ENCODE data around the gene CERS1. TPM values are rescaled to one million over a fixed set of nuclear protein-coding genes. Genes with fewer than 3 reads are reported as not detected.

CERS1 gene
- total and polyA plus RNA-seq, 2 experiments from 2014 or later, result 0.38 to 0.54 TPM

- no peak overlapping the region for H3K4me2 ChIP-seq (ENCODE audit: unreplicated experiment)
- H3K9me2 ChIP-seq (ENCODE audit: insufficient read depth), result no peaks in the 10 kb centered on the region
- DNase-seq, result no peak
- in situ Hi-C loops (cut with MboI), result no loop called here
- H2AFZ ChIP-seq, result no peak overlapping the region
- WGBS, 2 experiments (ENCODE audit: low coverage in 1 of 2, low lambda C conversion rate in 2 of 2, missing lambda C conversion rate in 2 of 2), result 90 to 92% methylated on average over 22 to 27 of the region's 27 CpGs
- peaks cover 10% of the 10 kb centered on the region for H3K79me2 ChIP-seq (ENCODE audit: insufficient read depth)
- H3K27ac ChIP-seq, result no peak overlapping the region
- H3K27me3 ChIP-seq (replicated peaks; ENCODE audit: insufficient read depth), result no peaks in the 10 kb centered on the region
- 0 out of 2 replicates have a peak, but pooled peaks cover 4% of the 10 kb centered on the region for H3F3A ChIP-seq (ENCODE audit: insufficient read depth)
- H3K9ac ChIP-seq, result no peak overlapping the region
- no peak for TF ChIP-seq EZH2phosphoT487 (IDR thresholded peaks at IDR 0.05; ENCODE audit: insufficient read depth, low read depth)
- no peak for TF ChIP-seq EZH2 (IDR thresholded peaks at IDR 0.05; ENCODE audit: insufficient read depth, poor library complexity, severe bottlenecking)
- no peak overlapping the region for H3K4me3 ChIP-seq
- H4K20me1 ChIP-seq (ENCODE audit: insufficient read depth), result no peaks in the 10 kb centered on the region
- no peaks in the 10 kb centered on the region for H3K4me1 ChIP-seq (ENCODE audit: insufficient read depth)
- H3K9me3 ChIP-seq (ENCODE audit: low read depth), result no peaks in the 10 kb centered on the region
- H3K36me3 ChIP-seq (ENCODE audit: low read depth), result peaks cover 29% of the 10 kb centered on the region; the same call in 1 of the 2 replicates
Measured at GRCh38 chr19:18865106-18865972, 30.6 kb downstream of the CERS1 start.

DNA sequence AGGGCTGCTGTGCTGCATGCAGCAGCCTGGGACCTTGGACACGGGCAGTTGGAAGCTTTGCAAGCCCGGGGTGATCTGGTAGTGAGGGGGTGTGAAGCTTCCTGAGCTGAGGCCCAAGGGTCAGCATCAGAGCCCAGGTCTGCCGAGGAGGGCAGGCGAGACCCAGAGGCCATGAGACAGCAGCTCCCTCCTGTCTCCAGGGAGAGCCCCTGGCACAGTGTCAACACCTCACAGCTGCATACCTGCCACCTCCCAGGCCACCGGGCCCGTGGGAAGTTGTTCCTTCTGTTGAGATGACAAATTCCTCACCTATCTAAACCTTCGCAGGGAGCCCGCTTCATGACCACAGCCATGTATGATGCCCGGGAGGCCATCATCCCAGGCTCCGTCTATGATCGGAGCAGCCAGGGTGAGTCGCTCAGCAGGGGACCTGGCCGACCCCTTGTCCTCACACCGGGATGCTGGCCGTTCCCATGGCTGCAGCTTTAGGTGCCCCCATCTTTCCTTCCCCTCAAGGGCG lies 32.1 kb downstream of the CERS1 start:
- Histone ChIP-seq H3K9me2 (ENCODE audit: insufficient read depth) (no peaks in the 10 kb centered on the region), H3K4me2 (ENCODE audit: unreplicated experiment) (no peak overlapping the region), H3K9ac (no peak overlapping the region), H3K79me2 (ENCODE audit: insufficient read depth) (peaks cover 25% of the 10 kb centered on the region), H3K27me3 (replicated peaks; ENCODE audit: insufficient read depth) (no peaks in the 10 kb centered on the region), H3F3A (ENCODE audit: insufficient read depth) (0 out of 2 replicates have a peak, but pooled peaks cover 4% of the 10 kb centered on the region), H3K36me3 (ENCODE audit: low read depth) (peaks cover 40% of the 10 kb centered on the region; the same call in 1 of the 2 replicates), H3K4me1 (ENCODE audit: insufficient read depth) (no peaks in the 10 kb centered on the region), H2AFZ (no peak overlapping the region), H3K4me3 (no peak overlapping the region), H3K9me3 (ENCODE audit: low read depth) (no peaks in the 10 kb centered on the region), H4K20me1 (ENCODE audit: insufficient read depth) (no peaks in the 10 kb centered on the region), H3K27ac (no peak overlapping the region)
- in situ Hi-C loops (cut with MboI), result no loop called here
- WGBS, 2 experiments (ENCODE audit: low coverage in 1 of 2, low lambda C conversion rate in 2 of 2, missing lambda C conversion rate in 2 of 2), result 79% methylated on average over 16 of the region's 16 CpGs
- DNase-seq, result no peak
- TF ChIP-seq EZH2phosphoT487 (IDR thresholded peaks at IDR 0.05; ENCODE audit: insufficient read depth, low read depth) (no peak), EZH2 (IDR thresholded peaks at IDR 0.05; ENCODE audit: insufficient read depth, poor library complexity, severe bottlenecking) (no peak)

DNA sequence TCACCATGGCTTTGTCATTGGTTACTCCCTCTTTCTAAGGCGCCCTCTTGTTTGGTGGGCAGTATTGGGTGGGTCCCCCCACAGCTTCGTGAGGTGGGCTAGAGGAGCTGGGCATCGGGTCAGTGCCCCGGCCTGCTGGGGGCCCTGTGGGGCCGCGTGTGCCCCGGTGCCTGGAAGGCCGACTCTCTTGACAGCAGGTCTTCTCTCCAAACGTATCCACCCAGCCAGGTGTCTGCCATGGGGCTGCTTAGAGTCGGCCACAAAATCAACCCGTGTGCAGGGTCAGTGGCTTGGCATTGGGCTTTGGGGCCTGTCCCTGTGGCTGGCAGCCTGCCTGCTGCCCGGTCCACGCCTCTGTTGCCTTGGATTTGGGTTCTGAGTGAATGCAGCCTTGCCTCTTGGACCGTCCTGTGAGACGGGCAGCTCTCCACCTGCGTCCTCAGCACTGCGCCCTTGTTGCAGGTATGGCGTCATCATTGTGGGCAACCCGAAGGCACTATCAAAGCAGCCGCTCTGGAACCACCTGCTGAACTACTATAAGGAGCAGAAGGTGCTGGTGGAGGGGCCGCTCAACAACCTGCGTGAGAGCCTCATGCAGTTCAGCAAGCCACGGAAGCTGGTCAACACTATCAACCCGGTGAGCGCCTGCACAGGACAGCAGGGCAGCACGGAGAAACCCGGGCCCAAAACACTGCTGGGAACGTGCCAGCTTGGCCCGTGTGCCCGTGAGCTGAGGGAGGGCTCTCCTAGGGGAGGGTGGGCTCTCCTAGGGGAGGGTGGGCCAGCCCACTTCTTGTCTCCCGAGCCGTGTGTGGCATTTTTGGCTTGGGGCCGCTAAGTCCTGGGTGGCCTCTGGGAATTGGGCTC lies 32.7 kb downstream of the CERS1 start:
- 0 out of 2 replicates have a peak, but pooled peaks cover 4% of the 10 kb centered on the region for H3F3A ChIP-seq (ENCODE audit: insufficient read depth)
- H3K27ac ChIP-seq, result no peak overlapping the region
- no peak overlapping the region for H3K9ac ChIP-seq
- H4K20me1 ChIP-seq (ENCODE audit: insufficient read depth), result no peaks in the 10 kb centered on the region
- H3K9me2 ChIP-seq (ENCODE audit: insufficient read depth), result no peaks in the 10 kb centered on the region
- DNase-seq, result no peak
- peaks cover 47% of the 10 kb centered on the region; the same call in 1 of the 2 replicates for H3K36me3 ChIP-seq (ENCODE audit: low read depth)
- no peak overlapping the region for H2AFZ ChIP-seq
- H3K79me2 ChIP-seq (ENCODE audit: insufficient read depth), result peaks cover 32% of the 10 kb centered on the region
- TF ChIP-seq EZH2 (IDR thresholded peaks at IDR 0.05; ENCODE audit: insufficient read depth, poor library complexity, severe bottlenecking) (no peak), EZH2phosphoT487 (IDR thresholded peaks at IDR 0.05; ENCODE audit: insufficient read depth, low read depth) (no peak)
- H3K4me3 ChIP-seq, result no peak overlapping the region
- WGBS, 2 experiments (ENCODE audit: low coverage in 1 of 2, low lambda C conversion rate in 2 of 2, missing lambda C conversion rate in 2 of 2), result 93 to 95% methylated on average over 29 to 31 of the region's 33 CpGs
- no peak overlapping the region for H3K4me2 ChIP-seq (ENCODE audit: unreplicated experiment)
- H3K27me3 ChIP-seq (replicated peaks; ENCODE audit: insufficient read depth), result no peaks in the 10 kb centered on the region
- H3K9me3 ChIP-seq (ENCODE audit: low read depth), result no peaks in the 10 kb centered on the region
- H3K4me1 ChIP-seq (ENCODE audit: insufficient read depth), result no peaks in the 10 kb centered on the region
- in situ Hi-C loops (cut with MboI), result no loop called here

GRCh38 chr19:18861917-18862316 lies 34.0 kb downstream of the CERS1 start:
- in situ Hi-C loops (cut with MboI), result no loop called here
- 92 to 94% methylated on average over 12 of the region's 12 CpGs for WGBS, 2 experiments (ENCODE audit: low coverage in 1 of 2, low lambda C conversion rate in 2 of 2, missing lambda C conversion rate in 2 of 2)
- H3K36me3 ChIP-seq (ENCODE audit: low read depth), result peaks cover 52% of the 10 kb centered on the region; the same call in 1 of the 2 replicates

More at GRCh38 chr19:18861917-18862316, 34.0 kb downstream of the CERS1 start:
- TF ChIP-seq EZH2 (IDR thresholded peaks at IDR 0.05; ENCODE audit: insufficient read depth, poor library complexity, severe bottlenecking), result no peak
- TF ChIP-seq EZH2phosphoT487 (IDR thresholded peaks at IDR 0.05; ENCODE audit: insufficient read depth, low read depth), result no peak
- Histone ChIP-seq H4K20me1 (ENCODE audit: insufficient read depth) (no peaks in the 10 kb centered on the region), H3K9ac (no peak overlapping the region), H3F3A (ENCODE audit: insufficient read depth) (0 out of 2 replicates have a peak, but pooled peaks cover 4% of the 10 kb centered on the region), H2AFZ (no peak overlapping the region), H3K27ac (no peak overlapping the region), H3K9me3 (ENCODE audit: low read depth) (no peaks in the 10 kb centered on the region), H3K9me2 (ENCODE audit: insufficient read depth) (no peaks in the 10 kb centered on the region), H3K79me2 (ENCODE audit: insufficient read depth) (peaks cover 41% of the 10 kb centered on the region), H3K4me3 (no peak overlapping the region), H3K4me1 (ENCODE audit: insufficient read depth) (no peaks in the 10 kb centered on the region), H3K4me2 (ENCODE audit: unreplicated experiment) (no peak overlapping the region), H3K27me3 (replicated peaks; ENCODE audit: insufficient read depth) (no peaks in the 10 kb centered on the region)
- DNase-seq, result no peak
